WI38 (cell line): ENCODE data around the gene TRIAP1.

ENCODE experiments used
- H3K4me3 ChIP-seq: 2 replicates; pipeline ENCODE4 v1.5.1; 2011; ENCODE audit warnings: low read depth, mild to moderate bottlenecking, control low read depth, low read length
- CTCF ChIP-seq: IDR thresholded peaks from 2 replicates; pipeline ENCODE4 v1.5.1; 2012; ENCODE audit warnings: low read depth, mild to moderate bottlenecking, control low read depth, low read length

Gene TRIAP1

GRCh38 chr12:120467439-120467838 is 21.3 kb upstream of the TRIAP1 start:
- TF ChIP-seq CTCF, result no peak
- no peak overlapping the region for H3K4me3 ChIP-seq

- TF ChIP-seq CTCF, result peak; percentile 61
- H3K4me3 ChIP-seq, result no peak overlapping the region
Observed at GRCh38 chr12:120466560-120467315, 20.6 kb upstream of the TRIAP1 start.

GRCh38 chr12:120465756-120466155 is 19.6 kb upstream of the TRIAP1 start:
- H3K4me3 ChIP-seq, result no peak overlapping the region
- TF ChIP-seq CTCF, result no peak

GRCh38 chr12:120463712-120464111 is 17.5 kb upstream of the TRIAP1 start:
- no peak for TF ChIP-seq CTCF
- no peak overlapping the region for H3K4me3 ChIP-seq

- no peak for TF ChIP-seq CTCF
- H3K4me3 ChIP-seq, result no peak overlapping the region
Observed at GRCh38 chr12:120462099-120462640, 16.0 kb upstream of the TRIAP1 start.

- no peak overlapping the region for H3K4me3 ChIP-seq
- no peak for TF ChIP-seq CTCF
Observed at GRCh38 chr12:120460157-120460556, 14.0 kb upstream of the TRIAP1 start.

GRCh38 chr12:120457133-120457532 is 10.9 kb upstream of the TRIAP1 start:
- H3K4me3 ChIP-seq, result no peak overlapping the region
- TF ChIP-seq CTCF, result peak; percentile 32
